ENCODE results near the gene MEGF6.

MEGF6 gene

GRCh38 chr1:3479511-3480368, 131.6 kb downstream of the MEGF6 start:
- Histone ChIP-seq H3K27ac (no peak overlapping the region), H3K4me3 (no peak overlapping the region)
- no peak for DNase-seq (ENCODE audit: low spot score)
- TF ChIP-seq CTCF (IDR thresholded peaks at IDR 0.05): no peak

GRCh38 chr1:3478187-3478586, 133.1 kb downstream of the MEGF6 start:
- no peak for DNase-seq (ENCODE audit: low spot score)
- TF ChIP-seq CTCF (IDR thresholded peaks at IDR 0.05): no peak
- no peak overlapping the region for H3K27ac ChIP-seq
- H3K4me3 ChIP-seq: no peak overlapping the region

GRCh38 chr1:3477241-3477995, 133.9 kb downstream of the MEGF6 start:
- no peak for DNase-seq (ENCODE audit: low spot score)
- no peak overlapping the region for H3K27ac ChIP-seq
- no peak for TF ChIP-seq CTCF (IDR thresholded peaks at IDR 0.05)
- H3K4me3 ChIP-seq: no peak overlapping the region

GRCh38 chr1:3476666-3477065, 134.6 kb downstream of the MEGF6 start:
- no peak overlapping the region for H3K27ac ChIP-seq
- no peak for TF ChIP-seq CTCF (IDR thresholded peaks at IDR 0.05)
- H3K4me3 ChIP-seq: no peak overlapping the region
- no peak for DNase-seq (ENCODE audit: low spot score)

GRCh38 chr1:3475839-3476573, 135.3 kb downstream of the MEGF6 start:
- H3K27ac ChIP-seq: no peak overlapping the region
- H3K4me3 ChIP-seq: no peak overlapping the region
- no peak for DNase-seq (ENCODE audit: low spot score)
- no peak for TF ChIP-seq CTCF (IDR thresholded peaks at IDR 0.05)

GRCh38 chr1:3474421-3474820, 136.9 kb downstream of the MEGF6 start:
- no peak for TF ChIP-seq CTCF (IDR thresholded peaks at IDR 0.05)
- Histone ChIP-seq H3K4me3 (no peak overlapping the region), H3K27ac (no peak overlapping the region)
- DNase-seq (ENCODE audit: low spot score): no peak

All from coronary artery (tissue), 2 donors.